PC-3 (cell line): ENCODE measurements around the gene KEL.

Source experiments
- CTCF ChIP-seq: fragments of 300-600 bp; sonication (generic); conservative IDR thresholded peaks from 2 replicates; pipeline ENCODE4 v1.5.1; 2017; ENCODE audit warnings: antibody characterized with exemption, low read depth, mild to moderate bottlenecking, low read length
- EZH2 ChIP-seq: fragments of 300-600 bp; sonication (generic); IDR thresholded peaks from one replicate; pipeline ENCODE4 v1.6.1; 2017; ENCODE audit warnings: antibody characterized with exemption, mild to moderate bottlenecking, low read length; ENCODE audit not compliant: unreplicated experiment

- TF ChIP-seq CTCF (no peak), EZH2 (no peak)
Observed at GRCh38 chr7:142915315-142915714, 46.8 kb downstream of the KEL start.
